Fibroblast of pulmonary artery (primary cell): ENCODE results near the gene FAM53A.
"Not testable (repeated sequence)": the region's sequence is repeated elsewhere in the genome, so short reads cannot be mapped to it uniquely, and the experiment has no call there.

ENCODE experiments used
- DNase-seq: peaks from one replicate; pipeline ENCODE4 v3.0.0-alpha.2; 2010; ENCODE audit warnings: low read depth
- H3K4me3 ChIP-seq: replicated peaks from 2 replicates; pipeline ENCODE4 v1.5.1; 2011; ENCODE audit warnings: low read depth, mild to moderate bottlenecking, control low read depth, low read length, moderate library complexity
- TF ChIP-seq, protein P1 (sequence below): IDR thresholded peaks from 2 replicates; pipeline ENCODE4 v1.5.1; 2011; ENCODE audit warnings: mild to moderate bottlenecking, control low read depth, low read length, inconsistent platforms; ENCODE audit errors: missing control alignments

The FAM53A gene

DNA sequence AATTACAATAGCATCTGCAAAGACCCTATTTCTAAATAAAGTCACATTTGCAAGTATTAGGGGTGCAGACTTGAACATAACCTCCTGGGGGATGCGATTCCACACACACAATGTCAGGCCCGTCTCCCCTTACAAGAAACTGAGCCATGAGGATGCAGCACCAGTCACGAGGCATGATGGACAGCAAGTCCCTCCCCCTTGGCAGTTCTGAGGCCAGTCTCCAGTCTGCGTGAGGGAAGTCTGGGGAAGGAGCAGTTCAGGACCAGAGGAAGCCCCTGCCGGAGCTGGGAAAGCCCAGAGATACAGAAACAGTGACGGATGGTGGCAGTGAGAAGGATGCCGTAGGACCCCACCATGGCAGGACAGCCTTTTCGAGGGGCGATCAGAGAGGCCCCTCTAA, 9.4 kb downstream of the FAM53A start:
- peak; percentile 11 for DNase-seq
- TF ChIP-seq, protein P1, sequence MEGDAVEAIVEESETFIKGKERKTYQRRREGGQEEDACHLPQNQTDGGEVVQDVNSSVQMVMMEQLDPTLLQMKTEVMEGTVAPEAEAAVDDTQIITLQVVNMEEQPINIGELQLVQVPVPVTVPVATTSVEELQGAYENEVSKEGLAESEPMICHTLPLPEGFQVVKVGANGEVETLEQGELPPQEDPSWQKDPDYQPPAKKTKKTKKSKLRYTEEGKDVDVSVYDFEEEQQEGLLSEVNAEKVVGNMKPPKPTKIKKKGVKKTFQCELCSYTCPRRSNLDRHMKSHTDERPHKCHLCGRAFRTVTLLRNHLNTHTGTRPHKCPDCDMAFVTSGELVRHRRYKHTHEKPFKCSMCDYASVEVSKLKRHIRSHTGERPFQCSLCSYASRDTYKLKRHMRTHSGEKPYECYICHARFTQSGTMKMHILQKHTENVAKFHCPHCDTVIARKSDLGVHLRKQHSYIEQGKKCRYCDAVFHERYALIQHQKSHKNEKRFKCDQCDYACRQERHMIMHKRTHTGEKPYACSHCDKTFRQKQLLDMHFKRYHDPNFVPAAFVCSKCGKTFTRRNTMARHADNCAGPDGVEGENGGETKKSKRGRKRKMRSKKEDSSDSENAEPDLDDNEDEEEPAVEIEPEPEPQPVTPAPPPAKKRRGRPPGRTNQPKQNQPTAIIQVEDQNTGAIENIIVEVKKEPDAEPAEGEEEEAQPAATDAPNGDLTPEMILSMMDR: no peak
- H3K4me3 ChIP-seq: no peak overlapping the region

DNA sequence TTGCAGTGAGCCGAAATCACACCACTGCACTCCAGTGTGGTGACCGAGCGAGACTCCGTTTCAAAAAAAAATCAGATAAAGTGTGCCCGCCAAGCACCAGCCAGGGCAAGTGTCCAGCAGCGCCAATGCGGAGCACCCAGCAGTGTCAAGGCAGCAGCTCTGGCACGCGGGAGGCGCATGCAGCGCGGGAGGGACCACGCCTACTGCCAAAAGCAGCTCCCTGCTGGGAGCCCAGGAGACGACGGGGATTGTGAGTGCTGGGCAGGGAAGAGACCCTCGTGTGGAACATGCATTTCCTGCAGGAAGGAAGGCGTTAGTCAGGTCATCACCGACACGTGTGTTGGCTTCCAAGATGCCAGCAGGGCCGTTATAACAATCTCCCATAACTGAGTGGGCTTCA, 10.4 kb downstream of the FAM53A start:
- TF ChIP-seq, protein P1: no peak
- no peak for DNase-seq
- no peak overlapping the region for H3K4me3 ChIP-seq

DNA sequence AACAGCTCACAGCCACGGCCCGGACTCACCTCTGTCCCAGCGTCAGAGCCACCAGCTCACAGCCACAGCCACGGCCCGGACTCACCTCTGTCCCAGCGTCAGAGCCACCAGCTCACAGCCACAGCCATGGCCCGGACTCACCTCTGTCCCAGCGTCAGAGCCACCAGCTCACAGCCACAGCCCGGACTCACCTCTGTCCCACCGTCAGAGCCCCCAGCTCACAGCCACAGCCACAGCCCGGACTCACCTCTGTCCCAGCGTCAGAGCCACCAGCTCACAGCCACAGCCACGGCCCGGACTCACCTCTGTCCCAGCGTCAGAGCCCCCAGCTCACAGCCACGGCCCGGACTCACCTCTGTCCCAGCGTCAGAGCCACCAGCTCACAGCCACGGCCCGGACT, 13.1 kb downstream of the FAM53A start:
- H3K4me3 ChIP-seq, DNase-seq: not testable (repeated sequence)

DNA sequence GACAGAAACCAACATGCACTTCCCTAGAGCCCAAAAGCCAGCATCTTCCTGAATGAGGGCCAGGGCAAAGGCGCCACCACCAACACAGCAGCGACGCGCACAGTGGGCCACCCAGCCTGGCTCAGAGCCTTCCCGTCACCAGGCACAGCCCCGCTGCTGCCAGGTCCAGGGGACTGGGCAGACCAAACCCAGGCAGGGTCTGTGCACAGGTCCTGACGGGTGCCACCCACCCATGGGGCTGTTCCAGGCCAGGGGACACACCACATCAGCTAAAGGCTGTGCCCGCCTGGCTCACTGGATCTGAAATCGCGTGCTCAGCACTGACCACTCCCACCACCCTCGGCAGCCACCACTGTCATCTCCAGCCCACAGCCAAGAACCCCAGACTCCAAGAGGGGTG, 13.8 kb downstream of the FAM53A start:
- no peak for DNase-seq
- TF ChIP-seq, protein P1: no peak
- H3K4me3 ChIP-seq: no peak overlapping the region

DNA sequence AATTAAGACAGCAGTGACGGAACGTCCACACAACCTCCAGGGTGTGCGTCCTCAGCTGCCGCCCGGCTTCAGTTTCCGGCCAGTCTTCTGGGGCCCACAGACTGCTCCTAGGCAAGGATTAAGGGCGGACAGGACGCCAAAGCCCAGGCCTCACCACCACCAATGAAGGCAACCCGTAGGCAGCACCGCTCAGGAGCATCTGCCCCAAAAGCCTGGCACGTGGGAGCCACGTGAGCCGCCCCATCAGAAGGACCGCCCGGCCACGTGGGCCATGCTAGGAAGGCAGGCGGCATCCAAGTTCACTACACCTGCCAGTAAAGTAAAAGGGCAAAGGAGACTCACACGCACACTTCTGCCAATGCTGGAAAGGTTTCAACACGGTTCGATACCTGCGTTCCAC, 14.3 kb downstream of the FAM53A start:
- H3K4me3 ChIP-seq: no peak overlapping the region
- no peak for DNase-seq
- TF ChIP-seq, protein P1: no peak

DNA sequence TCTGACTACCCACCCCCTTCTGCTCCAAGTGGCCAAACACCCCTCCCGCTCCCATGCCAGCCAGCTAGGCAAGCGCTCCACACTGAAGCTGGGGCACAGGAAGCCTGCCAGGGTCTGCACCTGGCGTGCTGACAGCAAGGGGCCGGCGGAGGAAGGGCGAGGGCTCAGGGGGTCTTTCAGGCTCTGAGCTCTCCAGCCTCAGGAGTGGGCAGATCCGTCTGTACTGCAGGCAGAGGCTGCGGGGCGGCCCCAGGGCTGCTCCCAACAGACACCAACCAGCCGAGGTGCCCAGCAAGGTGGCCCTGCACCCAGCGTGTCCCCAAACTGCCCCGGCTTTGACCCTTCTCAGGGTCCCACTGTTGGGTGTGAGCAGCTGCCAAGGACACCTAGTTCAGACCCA, 14.8 kb downstream of the FAM53A start:
- H3K4me3 ChIP-seq: no peak overlapping the region
- DNase-seq: no peak
- TF ChIP-seq, protein P1: no peak

DNA sequence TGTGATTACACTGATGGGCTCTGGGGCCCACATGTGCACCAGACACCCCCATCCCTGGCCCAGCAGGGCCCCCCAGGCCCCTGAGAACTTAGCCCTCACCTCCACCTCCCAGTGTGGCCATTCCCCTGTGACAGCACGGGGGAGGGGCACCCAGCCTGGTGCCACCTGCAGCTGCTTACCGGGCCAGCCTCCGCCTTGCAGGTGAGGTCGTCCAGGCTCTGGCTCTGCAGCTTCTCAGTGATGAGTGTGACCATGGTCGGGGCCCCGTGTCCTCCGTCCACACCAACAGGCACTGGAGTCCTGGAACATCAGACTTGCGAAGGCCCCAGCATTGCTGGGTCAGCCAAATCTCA, 15.6 kb downstream of the FAM53A start:
- TF ChIP-seq, protein P1: no peak
- no peak overlapping the region for H3K4me3 ChIP-seq
- DNase-seq: no peak

DNA sequence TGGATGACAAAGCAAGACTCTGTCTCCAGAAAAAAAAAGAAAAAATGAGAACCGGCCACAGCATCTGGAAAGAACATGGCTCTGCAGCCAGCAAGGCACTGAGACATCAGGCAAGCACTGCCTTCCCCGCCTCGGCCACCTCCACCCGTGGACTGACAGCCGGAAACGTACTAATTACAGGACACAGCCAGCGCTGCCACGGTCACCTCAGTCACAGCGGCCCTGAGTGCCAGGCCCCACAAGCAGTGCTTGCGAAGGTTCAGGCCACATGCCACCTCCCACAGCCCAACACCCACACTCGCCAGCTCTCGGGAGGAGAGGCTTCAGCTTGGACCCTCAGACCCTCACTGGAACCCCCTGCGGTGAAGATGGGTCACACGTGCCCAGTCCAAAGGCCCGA, 16.8 kb downstream of the FAM53A start:
- no peak for DNase-seq
- H3K4me3 ChIP-seq: no peak overlapping the region
- TF ChIP-seq, protein P1: no peak
